ENCODE data around the gene RCOR3.
"Not testable (repeated sequence)": the region's sequence is repeated elsewhere in the genome, so short reads cannot be mapped to it uniquely, and the experiment has no call there.

The RCOR3 gene

GRCh38 chr1:211339631-211340041 is 80.5 kb downstream of the RCOR3 start:
- no peak overlapping the region for H3K4me3 ChIP-seq (ENCODE audit: low read depth, low read length)

GRCh38 chr1:211340622-211341507 is 81.7 kb downstream of the RCOR3 start:
- no peak overlapping the region for H3K4me3 ChIP-seq (ENCODE audit: low read depth, low read length)

- no peak overlapping the region for H3K4me3 ChIP-seq (ENCODE audit: low read depth, low read length)
Observed at GRCh38 chr1:211341999-211342398, 82.8 kb downstream of the RCOR3 start.

GRCh38 chr1:211343607-211344006 is 84.4 kb downstream of the RCOR3 start:
- no peak overlapping the region for H3K4me3 ChIP-seq (ENCODE audit: low read depth, low read length)

GRCh38 chr1:211344152-211344618 is 85.0 kb downstream of the RCOR3 start:
- no peak overlapping the region for H3K4me3 ChIP-seq (ENCODE audit: low read depth, low read length)

GRCh38 chr1:211345719-211346118 is 86.6 kb downstream of the RCOR3 start:
- no peak overlapping the region for H3K4me3 ChIP-seq (ENCODE audit: low read depth, low read length)

- H3K4me3 ChIP-seq (ENCODE audit: low read depth, low read length): no peak overlapping the region
Observed at GRCh38 chr1:211347077-211347844, 88.1 kb downstream of the RCOR3 start.

- no peak overlapping the region for H3K4me3 ChIP-seq (ENCODE audit: low read depth, low read length)
Observed at GRCh38 chr1:211348547-211348946, 89.4 kb downstream of the RCOR3 start.

- H3K4me3 ChIP-seq (ENCODE audit: low read depth, low read length): no peak overlapping the region
Observed at GRCh38 chr1:211349741-211350140, 90.6 kb downstream of the RCOR3 start.

- not testable (repeated sequence) for H3K4me3 ChIP-seq (ENCODE audit: low read depth, low read length)
Observed at GRCh38 chr1:211352055-211352454, 92.9 kb downstream of the RCOR3 start.

- H3K4me3 ChIP-seq (ENCODE audit: low read depth, low read length): no peak overlapping the region
Observed at GRCh38 chr1:211352465-211352864, 93.3 kb downstream of the RCOR3 start.

- H3K4me3 ChIP-seq (ENCODE audit: low read depth, low read length): no peak overlapping the region
Observed at GRCh38 chr1:211352985-211353515, 93.9 kb downstream of the RCOR3 start.

- H3K4me3 ChIP-seq (ENCODE audit: low read depth, low read length): no peak overlapping the region
Observed at GRCh38 chr1:211353562-211354212, 94.5 kb downstream of the RCOR3 start.

- no peak overlapping the region for H3K4me3 ChIP-seq (ENCODE audit: low read depth, low read length)
Observed at GRCh38 chr1:211355873-211356272, 96.7 kb downstream of the RCOR3 start.

- no peak overlapping the region for H3K4me3 ChIP-seq (ENCODE audit: low read depth, low read length)
Observed at GRCh38 chr1:211356723-211357407, 97.7 kb downstream of the RCOR3 start.

- H3K4me3 ChIP-seq (ENCODE audit: low read depth, low read length): no peak overlapping the region
Observed at GRCh38 chr1:211358685-211359084, 99.5 kb downstream of the RCOR3 start.

GRCh38 chr1:211359876-211360275 is 100.7 kb downstream of the RCOR3 start:
- no peak overlapping the region for H3K4me3 ChIP-seq (ENCODE audit: low read depth, low read length)

- H3K4me3 ChIP-seq (ENCODE audit: low read depth, low read length): no peak overlapping the region
Observed at GRCh38 chr1:211361202-211361601, 102.0 kb downstream of the RCOR3 start.

All from iPS-11a (cell line).